GM12878 (cell line): ENCODE measurements around the gene PPHLN1.

Experiments used
- CEBPB ChIP-seq, 2 experiments: fragments of 150-350 bp in 1 of 2; IDR thresholded peaks; 2 replicates each; pipeline ENCODE4 v1.6.1; 2012 to 2014; ENCODE audit warnings: low read depth in 2 of 2, low read length in 2 of 2, borderline replicate concordance in 1 of 2, inconsistent platforms in 1 of 2
- CTCF ChIP-seq, 3 experiments: IDR thresholded peaks in 2 of 3; conservative IDR thresholded peaks in 1 of 3; 2 replicates each; pipeline ENCODE4 v1.5.1; 2011; ENCODE audit warnings: low read depth in 3 of 3, low read length in 3 of 3, mild to moderate bottlenecking in 3 of 3, control low read depth in 2 of 3, moderate library complexity in 2 of 3, inconsistent platforms in 1 of 3, mixed read lengths in 1 of 3; ENCODE audit not compliant: control insufficient read depth in 2 of 3, insufficient read depth in 1 of 3; ENCODE audit errors: extremely low read depth in 1 of 3
- NRF1 ChIP-seq: conservative IDR thresholded peaks from 2 replicates; pipeline ENCODE4 v1.6.1; 2011; ENCODE audit warnings: mild to moderate bottlenecking, low read depth, low read length, improper control_type of control experiment
- POLR2AphosphoS2 ChIP-seq: IDR thresholded peaks from 2 replicates; pipeline ENCODE4 v1.6.1; 2011; ENCODE audit warnings: low read depth, mild to moderate bottlenecking, low read length, improper control_type of control experiment, moderate library complexity
- USF1 ChIP-seq: IDR thresholded peaks from 2 replicates; pipeline ENCODE4 v1.6.1; 2011; ENCODE audit warnings: borderline replicate concordance, low read depth, mild to moderate bottlenecking, moderate library complexity, mixed read lengths, low read length; ENCODE audit not compliant: insufficient read depth; ENCODE audit errors: extremely low read length
- TF ChIP-seq, protein P1 (sequence below): IDR thresholded peaks from 2 replicates; pipeline ENCODE4 v1.6.1; 2012; ENCODE audit warnings: low read length, inconsistent platforms

- TF ChIP-seq, protein P1, sequence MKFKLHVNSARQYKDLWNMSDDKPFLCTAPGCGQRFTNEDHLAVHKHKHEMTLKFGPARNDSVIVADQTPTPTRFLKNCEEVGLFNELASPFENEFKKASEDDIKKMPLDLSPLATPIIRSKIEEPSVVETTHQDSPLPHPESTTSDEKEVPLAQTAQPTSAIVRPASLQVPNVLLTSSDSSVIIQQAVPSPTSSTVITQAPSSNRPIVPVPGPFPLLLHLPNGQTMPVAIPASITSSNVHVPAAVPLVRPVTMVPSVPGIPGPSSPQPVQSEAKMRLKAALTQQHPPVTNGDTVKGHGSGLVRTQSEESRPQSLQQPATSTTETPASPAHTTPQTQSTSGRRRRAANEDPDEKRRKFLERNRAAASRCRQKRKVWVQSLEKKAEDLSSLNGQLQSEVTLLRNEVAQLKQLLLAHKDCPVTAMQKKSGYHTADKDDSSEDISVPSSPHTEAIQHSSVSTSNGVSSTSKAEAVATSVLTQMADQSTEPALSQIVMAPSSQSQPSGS, result no peak
- no peak for TF ChIP-seq POLR2AphosphoS2
- no peak for TF ChIP-seq CTCF (IDR thresholded peaks at IDR 0.05 in 2 of 3, conservative IDR thresholded peaks at IDR 0.05 in 1 of 3; ENCODE audit: control insufficient read depth in 2 of 3, extremely low read depth in 1 of 3, insufficient read depth in 1 of 3, low read depth in 3 of 3, low read length in 3 of 3)
- no peak for TF ChIP-seq CEBPB (IDR thresholded peaks at IDR 0.05; ENCODE audit: borderline replicate concordance in 1 of 2, low read depth in 2 of 2, low read length in 2 of 2)
- TF ChIP-seq USF1, result no peak
- no peak for TF ChIP-seq NRF1
Observed at GRCh38 chr12:42458575-42458974, 132.6 kb downstream of the PPHLN1 start.
